Measurements from ENCODE around the gene TMPRSS2.

DNA sequence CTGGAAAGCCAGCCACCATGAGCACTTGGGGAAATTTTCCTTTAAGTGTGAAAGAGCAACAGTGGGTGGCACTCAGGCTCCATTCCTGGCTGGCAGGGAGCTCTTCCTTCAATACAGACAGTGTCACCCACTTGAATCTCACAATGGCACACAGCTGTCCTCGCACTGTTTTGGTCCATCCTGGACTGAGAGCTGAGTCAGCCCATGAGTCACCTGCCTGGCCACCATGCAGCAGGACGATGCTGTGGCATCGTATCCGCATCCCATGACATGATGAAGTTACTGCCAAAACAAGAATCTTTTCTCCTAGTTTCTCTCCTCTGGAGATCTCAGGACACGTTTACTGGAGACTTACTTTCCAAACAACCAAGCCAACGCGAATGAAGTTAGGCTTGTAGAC is 6.0 kb downstream of the TMPRSS2 start:
- TF ChIP-seq, protein P1, sequence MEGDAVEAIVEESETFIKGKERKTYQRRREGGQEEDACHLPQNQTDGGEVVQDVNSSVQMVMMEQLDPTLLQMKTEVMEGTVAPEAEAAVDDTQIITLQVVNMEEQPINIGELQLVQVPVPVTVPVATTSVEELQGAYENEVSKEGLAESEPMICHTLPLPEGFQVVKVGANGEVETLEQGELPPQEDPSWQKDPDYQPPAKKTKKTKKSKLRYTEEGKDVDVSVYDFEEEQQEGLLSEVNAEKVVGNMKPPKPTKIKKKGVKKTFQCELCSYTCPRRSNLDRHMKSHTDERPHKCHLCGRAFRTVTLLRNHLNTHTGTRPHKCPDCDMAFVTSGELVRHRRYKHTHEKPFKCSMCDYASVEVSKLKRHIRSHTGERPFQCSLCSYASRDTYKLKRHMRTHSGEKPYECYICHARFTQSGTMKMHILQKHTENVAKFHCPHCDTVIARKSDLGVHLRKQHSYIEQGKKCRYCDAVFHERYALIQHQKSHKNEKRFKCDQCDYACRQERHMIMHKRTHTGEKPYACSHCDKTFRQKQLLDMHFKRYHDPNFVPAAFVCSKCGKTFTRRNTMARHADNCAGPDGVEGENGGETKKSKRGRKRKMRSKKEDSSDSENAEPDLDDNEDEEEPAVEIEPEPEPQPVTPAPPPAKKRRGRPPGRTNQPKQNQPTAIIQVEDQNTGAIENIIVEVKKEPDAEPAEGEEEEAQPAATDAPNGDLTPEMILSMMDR (IDR thresholded peaks at IDR 0.05; ENCODE audit: low read length) = no peak
- no peak for TF ChIP-seq EZH2 (IDR thresholded peaks at IDR 0.05; ENCODE audit: borderline replicate concordance, low read length)
